Stimulated activated naive CD8-positive, alpha-beta T cell treated with anti-CD3 and anti-CD28 coated beads, Interleukin-15, Interleukin-2, amounts not matched to agents 100 U/mL and 50 U/mL, for 24 hours (primary cell): ENCODE results near the gene BCAR3.
"Not testable (repeated sequence)": the region's sequence is repeated elsewhere in the genome, so short reads cannot be mapped to it uniquely, and the experiment has no call there.

Experiments
- ATAC-seq: fragments of 150-1000 bp; cut with Tn5 transposase; one replicate; pipeline ENCODE4 v1.10.0; 2021
- DNase-seq: peaks from one replicate; pipeline ENCODE4 v3.0.0; 2021

BCAR3 gene

DNA sequence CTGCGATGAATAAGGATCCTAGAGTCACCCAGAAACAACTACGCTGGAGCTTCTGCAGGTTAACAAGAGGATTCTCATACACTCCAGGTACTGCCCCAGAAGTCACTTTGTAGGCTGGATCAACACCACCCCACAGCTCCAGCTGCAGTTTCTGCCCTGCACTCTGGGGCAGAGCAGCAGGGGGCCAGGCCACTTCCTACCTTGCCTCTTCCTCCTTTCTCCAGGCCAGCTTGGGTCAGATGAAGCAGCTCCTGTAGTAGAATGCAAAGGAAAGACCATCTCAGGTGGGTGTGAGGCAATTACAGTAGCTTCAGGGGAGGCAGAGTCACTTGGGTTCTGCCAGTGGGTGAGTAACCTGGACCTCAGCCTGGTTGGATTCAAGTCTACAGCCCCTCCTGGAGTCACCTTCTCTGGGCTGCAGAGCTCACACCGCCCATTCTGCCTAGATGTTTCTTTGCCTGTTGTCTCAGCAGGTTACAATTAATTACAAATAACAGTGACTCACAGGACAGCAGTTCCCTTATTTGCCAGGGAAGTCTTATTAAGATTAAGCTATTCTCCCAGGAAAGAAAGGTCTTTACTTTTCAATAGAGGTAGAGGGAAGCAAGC, 24.4 kb upstream of the BCAR3 start:
- no peak for DNase-seq

GRCh38 chr1:93704052-93704451, 22.4 kb upstream of the BCAR3 start:
- DNase-seq (no peak), ATAC-seq (peak; percentile 4)

More for the DNA sequence above, 24.4 kb upstream of the BCAR3 start:
- no peak for ATAC-seq

DNA sequence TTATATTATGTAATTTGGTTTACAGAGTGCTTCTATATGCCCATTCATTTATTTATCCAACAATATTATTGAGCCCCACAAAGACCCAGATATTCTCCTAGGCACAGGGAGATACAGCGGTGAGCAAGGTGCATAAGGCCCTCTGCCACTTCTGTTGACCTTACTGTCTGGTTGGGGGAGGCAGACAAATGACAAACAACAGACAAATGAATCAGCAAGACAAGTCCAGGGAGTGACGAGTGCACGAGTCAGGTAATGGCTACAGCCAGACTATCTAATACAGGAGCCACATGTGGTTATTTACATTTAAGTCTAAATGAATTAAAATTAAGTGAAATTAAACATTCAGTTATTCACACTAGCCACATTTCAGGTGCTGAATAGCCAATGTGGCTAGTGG, 22.0 kb upstream of the BCAR3 start:
- no peak for DNase-seq

GRCh38 chr1:93702828-93703183, 21.2 kb upstream of the BCAR3 start:
- ATAC-seq (no peak), DNase-seq (no peak)

More for the DNA sequence above, 22.0 kb upstream of the BCAR3 start:
- ATAC-seq, result no peak

- DNase-seq (no peak), ATAC-seq (no peak)
These were observed 20.6 kb upstream of the BCAR3 start for GRCh38 chr1:93702111-93702827.

GRCh38 chr1:93701629-93702028, 20.0 kb upstream of the BCAR3 start:
- ATAC-seq (no peak), DNase-seq (no peak)

DNA sequence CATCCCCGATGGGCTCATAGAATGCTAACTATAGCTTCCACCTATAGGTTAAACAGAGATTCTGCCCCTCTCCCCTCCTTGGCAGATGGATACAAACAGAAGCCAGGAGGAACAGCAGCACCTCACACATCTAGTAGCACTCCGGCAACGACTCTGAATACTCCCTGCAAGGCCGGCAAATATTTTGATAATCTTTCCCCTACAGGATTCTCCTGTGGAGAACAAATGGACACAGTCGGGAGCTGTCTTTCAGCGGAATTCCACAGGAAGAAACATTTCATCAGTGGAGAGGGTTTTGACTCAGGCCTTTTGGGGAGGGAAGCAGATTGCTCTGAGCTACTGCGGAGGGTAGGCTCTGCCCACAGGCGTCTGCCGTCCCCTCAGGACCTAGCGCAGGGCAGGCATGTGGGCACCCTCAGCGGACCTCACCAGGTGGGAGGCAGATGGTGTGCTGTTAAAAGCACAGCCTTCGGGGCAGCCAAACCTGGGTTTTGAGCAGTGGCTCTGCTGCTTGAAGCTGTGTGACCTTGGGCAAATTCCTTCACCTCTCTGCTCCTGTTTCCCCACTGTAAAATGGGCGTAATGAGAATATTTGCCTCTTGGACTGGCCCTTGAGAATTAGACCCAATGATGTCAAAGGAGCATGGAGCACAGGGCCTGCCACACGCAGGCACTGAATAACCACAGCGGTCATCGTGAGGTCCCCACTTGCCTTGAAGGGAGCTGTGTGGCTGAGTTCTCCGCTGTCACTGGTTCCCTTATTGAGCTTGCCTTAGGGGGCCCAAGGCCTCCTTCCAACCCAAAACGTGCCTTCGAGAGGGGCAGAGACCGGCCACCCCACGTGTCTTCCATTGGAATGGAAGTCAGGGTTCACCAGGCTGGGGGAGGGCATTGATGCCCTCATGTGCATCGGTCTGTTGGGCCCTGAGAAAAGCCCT, 19.2 kb upstream of the BCAR3 start:
- DNase-seq (no peak), ATAC-seq (no peak)

DNA sequence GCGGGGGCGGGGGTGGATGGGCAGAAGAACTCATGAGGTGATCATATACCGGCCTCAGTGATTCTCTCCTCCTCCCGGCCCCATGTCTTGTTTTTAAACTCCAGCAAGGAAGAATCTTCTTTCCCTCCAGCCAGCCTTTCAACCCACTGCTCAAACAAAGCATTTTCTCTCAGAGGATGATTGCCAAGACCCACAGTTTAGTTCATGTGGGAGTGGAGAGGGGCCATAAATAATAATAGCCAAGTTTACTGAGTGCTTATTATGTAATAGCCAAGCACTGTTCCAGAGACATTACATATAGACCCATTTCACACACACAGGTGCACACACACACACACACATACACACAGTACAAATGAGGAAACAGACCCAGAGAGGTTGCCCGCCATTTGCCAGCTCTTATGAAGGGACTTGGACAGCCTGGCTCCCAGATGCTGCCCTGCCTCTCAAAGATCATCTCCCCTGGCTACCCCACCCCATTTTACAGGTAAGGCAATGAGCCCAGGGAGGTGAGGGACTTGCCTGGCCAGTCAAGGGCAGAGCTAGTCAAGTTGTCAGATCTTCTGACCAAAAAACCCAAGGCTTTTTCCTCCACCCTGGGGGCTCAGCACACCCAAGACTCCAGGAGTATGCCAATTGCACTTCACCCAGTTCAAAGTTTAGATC, 18.0 kb upstream of the BCAR3 start:
- DNase-seq (no peak), ATAC-seq (no peak)

DNA sequence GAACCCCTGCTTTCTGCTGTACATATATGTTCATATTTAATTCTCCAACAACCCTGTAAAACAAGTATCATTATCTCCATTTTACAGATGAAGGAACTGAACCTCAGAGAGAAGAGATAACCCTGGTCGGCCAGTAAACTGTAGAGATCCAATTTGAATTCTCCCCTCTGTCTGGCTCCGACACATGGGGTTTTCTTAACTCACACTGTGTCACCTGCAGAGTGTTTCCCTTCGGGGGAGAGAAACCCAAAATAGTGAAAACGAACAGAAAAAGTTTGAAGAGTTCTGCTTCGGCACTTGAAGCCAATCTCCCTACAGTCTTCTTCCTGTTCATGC, 17.4 kb upstream of the BCAR3 start:
- ATAC-seq, result no peak

GRCh38 chr1:93698329-93699048, 16.9 kb upstream of the BCAR3 start:
- ATAC-seq (no peak), DNase-seq (no peak)

More for the DNA sequence above, 17.4 kb upstream of the BCAR3 start:
- no peak for DNase-seq

- not testable (repeated sequence) for ATAC-seq, DNase-seq
These were observed 15.9 kb upstream of the BCAR3 start for GRCh38 chr1:93697566-93697965.

GRCh38 chr1:93695411-93696005, 13.9 kb upstream of the BCAR3 start:
- no peak for ATAC-seq
- DNase-seq, result no peak

DNA sequence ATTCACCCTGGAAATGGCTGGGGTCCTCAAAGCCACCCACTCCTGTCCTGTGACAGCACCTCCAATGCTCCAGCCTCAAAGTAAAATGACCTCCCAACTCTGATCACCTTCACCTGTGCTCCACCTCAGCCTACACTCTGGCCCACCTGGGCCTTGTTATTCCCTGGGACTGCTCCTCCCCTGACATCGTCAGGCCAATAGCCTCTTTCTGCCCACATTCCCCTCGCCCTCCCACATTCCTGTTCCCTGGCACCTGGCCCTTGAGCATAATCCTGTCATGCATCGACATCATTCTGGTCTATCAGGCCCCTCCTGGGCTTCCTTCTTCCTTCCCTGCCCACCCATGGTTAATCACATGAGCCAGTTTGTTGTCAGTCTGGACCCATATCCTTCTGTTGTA, 13.2 kb upstream of the BCAR3 start:
- DNase-seq, result no peak
- ATAC-seq, result no peak

DNA sequence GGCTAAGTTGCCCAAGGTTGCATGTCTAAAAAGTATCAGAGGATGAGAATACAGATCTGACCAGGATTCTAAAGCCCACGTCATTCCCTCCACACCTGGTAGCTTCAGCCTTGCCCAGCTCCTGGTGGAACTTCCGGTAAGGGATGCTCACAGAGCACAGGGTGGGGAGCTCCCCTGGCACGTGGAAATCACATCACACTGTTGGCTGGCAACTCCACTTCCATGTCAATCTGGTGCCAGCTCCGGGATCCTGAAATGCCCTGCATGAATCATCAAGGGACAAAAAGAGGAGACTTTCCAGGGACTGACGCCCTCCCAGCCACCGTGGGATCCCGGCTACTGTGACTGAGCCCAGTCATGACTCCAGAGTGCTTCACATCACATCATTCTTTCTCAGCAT, 12.4 kb upstream of the BCAR3 start:
- no peak for ATAC-seq
- DNase-seq, result no peak

- peak; percentile 60 for DNase-seq
- ATAC-seq, result peak; percentile 96
These were observed 11.4 kb upstream of the BCAR3 start for GRCh38 chr1:93692983-93693591.

DNA sequence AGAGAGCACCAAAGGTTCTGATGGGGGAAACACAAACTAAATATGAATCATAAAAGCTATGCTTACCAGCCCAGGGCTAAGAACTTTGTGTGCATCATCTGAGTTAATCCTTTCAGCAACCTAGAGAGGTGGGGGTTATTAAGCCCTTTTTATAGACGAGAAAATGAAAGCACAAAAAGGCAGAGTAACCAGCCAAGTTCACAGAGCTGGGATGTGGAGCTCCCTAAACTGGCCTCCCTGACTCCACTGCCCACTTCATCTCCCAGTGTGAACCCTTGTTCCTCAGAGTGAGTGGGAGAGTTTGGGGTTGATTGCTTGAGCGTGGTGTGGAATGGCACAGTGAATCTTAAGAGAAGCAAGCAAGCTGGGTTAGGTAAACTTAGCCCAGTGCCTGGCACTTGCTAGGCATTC, 10.8 kb upstream of the BCAR3 start:
- ATAC-seq (no peak), DNase-seq (no peak)

GRCh38 chr1:93692026-93692425, 10.4 kb upstream of the BCAR3 start:
- ATAC-seq (no peak), DNase-seq (no peak)

DNA sequence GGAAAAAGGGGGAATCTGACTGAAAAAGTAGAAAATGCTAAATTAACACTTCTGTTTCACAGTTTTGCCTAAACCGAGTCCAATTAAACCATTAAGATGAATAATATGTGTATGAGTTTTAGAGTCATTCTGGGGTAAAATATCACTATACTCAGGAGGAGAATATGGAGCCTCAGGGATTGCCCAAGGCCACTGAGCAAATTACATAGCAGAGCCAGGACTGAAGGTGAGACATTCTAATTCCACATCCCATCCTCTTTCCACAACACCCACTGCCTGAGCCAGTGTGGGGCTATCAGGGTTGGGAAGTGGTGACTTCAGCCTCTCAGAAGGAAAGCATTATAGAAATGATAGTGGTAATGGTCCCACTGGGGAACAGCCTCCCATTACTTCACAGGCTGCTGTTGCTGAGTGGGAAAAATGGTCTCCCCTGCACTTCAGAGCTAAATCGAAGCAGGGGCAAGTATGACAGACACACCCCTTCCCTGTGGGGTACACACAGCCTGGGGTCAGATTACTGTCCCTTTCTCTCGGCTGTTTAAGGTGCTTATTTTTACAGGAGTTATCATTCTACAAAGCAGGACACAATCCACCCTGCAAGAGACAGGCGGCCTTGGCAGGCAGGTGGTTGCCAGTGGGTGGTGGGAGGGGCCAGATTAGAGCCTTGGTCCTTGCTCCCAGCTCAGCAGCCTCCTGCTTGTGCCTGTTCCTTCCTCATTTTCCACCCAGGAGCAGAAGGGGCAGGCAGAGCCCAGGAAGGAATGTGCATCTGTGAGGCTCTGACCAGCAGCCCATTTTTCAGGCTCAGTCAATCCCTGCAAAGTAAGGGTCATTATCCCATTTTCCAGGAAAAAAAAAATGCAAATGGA, 9.5 kb upstream of the BCAR3 start:
- DNase-seq (no peak), ATAC-seq (no peak)

GRCh38 chr1:93690341-93690740, 8.7 kb upstream of the BCAR3 start:
- ATAC-seq, result no peak
- DNase-seq, result no peak
